KMS-11 (cell line): ENCODE measurements around the gene ABCC2.
"Not testable (repeated sequence)": the region's sequence is repeated elsewhere in the genome, so short reads cannot be mapped to it uniquely, and the experiment has no call there.

Experiments used
- H2AFZ ChIP-seq: fragments of 200-600 bp; sonication (generic); 2 replicates; pipeline ENCODE4 v1.6.1; 2016; ENCODE audit warnings: antibody characterized with exemption, mixed run types, low read depth
- H3K27ac ChIP-seq: fragments of 200-600 bp; sonication (generic); 2 replicates; pipeline ENCODE4 v1.6.1; 2016; ENCODE audit warnings: mild to moderate bottlenecking, mixed run types
- H3K27me3 ChIP-seq: fragments of 200-600 bp; sonication (generic); 2 replicates; pipeline ENCODE4 v1.6.1; 2017; ENCODE audit warnings: mild to moderate bottlenecking, low read depth, mixed run types, moderate library complexity; ENCODE audit not compliant: insufficient read depth
- H3K36me3 ChIP-seq: fragments of 200-600 bp; sonication (generic); 2 replicates; pipeline ENCODE4 v1.6.1; 2017; ENCODE audit warnings: mild to moderate bottlenecking, mixed run types; ENCODE audit not compliant: insufficient read depth
- H3K4me1 ChIP-seq: fragments of 200-600 bp; sonication (generic); 2 replicates; pipeline ENCODE4 v1.6.1; 2016; ENCODE audit warnings: mild to moderate bottlenecking, low read depth, mixed run types; ENCODE audit not compliant: poor library complexity, severe bottlenecking
- H3K4me2 ChIP-seq: fragments of 200-600 bp; sonication (generic); 2 replicates; pipeline ENCODE4 v1.7.0; 2016; ENCODE audit warnings: mild to moderate bottlenecking, mixed run types
- H3K4me3 ChIP-seq: fragments of 200-600 bp; sonication (generic); IDR thresholded peaks from 2 replicates; pipeline ENCODE4 v1.6.1; 2017; ENCODE audit warnings: low read depth, low read length, mixed read lengths; ENCODE audit not compliant: insufficient read depth
- H3K79me2 ChIP-seq: fragments of 200-600 bp; sonication (generic); 2 replicates; pipeline ENCODE4 v1.6.1; 2016; ENCODE audit warnings: low read depth, mixed run types; ENCODE audit not compliant: insufficient read depth
- H3K9ac ChIP-seq: fragments of 200-600 bp; sonication (generic); 2 replicates; pipeline ENCODE4 v1.6.1; 2016; ENCODE audit warnings: mild to moderate bottlenecking, mixed run types
- H4K20me1 ChIP-seq: fragments of 200-600 bp; sonication (generic); 2 replicates; pipeline ENCODE4 v1.6.1; 2016; ENCODE audit warnings: mild to moderate bottlenecking, mixed run types; ENCODE audit not compliant: insufficient read depth
- CTCF ChIP-seq: fragments of 200-600 bp; sonication (generic); conservative IDR thresholded peaks from 2 replicates; pipeline ENCODE4 v1.6.1; 2017; ENCODE audit warnings: low read depth, mild to moderate bottlenecking, antibody characterized with exemption, low read length, moderate library complexity, mixed read lengths

The ABCC2 gene

GRCh38 chr10:99836711-99837110 is 54.3 kb downstream of the ABCC2 start:
- Histone ChIP-seq H3K4me3 (no peak overlapping the region), H3K36me3 (no peaks in the 10 kb centered on the region), H3K27me3 (no peaks in the 10 kb centered on the region), H3K79me2 (no peaks in the 10 kb centered on the region), H3K4me1 (no peaks in the 10 kb centered on the region), H2AFZ (no peak overlapping the region), H4K20me1 (no peaks in the 10 kb centered on the region), H3K27ac (no peak overlapping the region), H3K4me2 (no peak overlapping the region), H3K9ac (no peak overlapping the region)
- TF ChIP-seq CTCF, result no peak

GRCh38 chr10:99840859-99841258 is 58.4 kb downstream of the ABCC2 start:
- H3K4me2 ChIP-seq, H3K27ac ChIP-seq, H3K4me3 ChIP-seq, H3K27me3 ChIP-seq, H3K9ac ChIP-seq, H3K79me2 ChIP-seq, H2AFZ ChIP-seq, H4K20me1 ChIP-seq, H3K4me1 ChIP-seq, H3K36me3 ChIP-seq: not testable (repeated sequence)

GRCh38 chr10:99841746-99842145 is 59.3 kb downstream of the ABCC2 start:
- H3K27me3 ChIP-seq, result no peaks in the 10 kb centered on the region
- H3K9ac ChIP-seq, result no peak overlapping the region
- H3K4me1 ChIP-seq, result no peaks in the 10 kb centered on the region
- no peak overlapping the region for H3K4me3 ChIP-seq
- H3K4me2 ChIP-seq, result no peak overlapping the region
- no peaks in the 10 kb centered on the region for H4K20me1 ChIP-seq
- H3K79me2 ChIP-seq, result no peaks in the 10 kb centered on the region
- H3K27ac ChIP-seq, result no peak overlapping the region
- no peak for TF ChIP-seq CTCF
- H2AFZ ChIP-seq, result no peak overlapping the region
- H3K36me3 ChIP-seq, result no peaks in the 10 kb centered on the region

- Histone ChIP-seq H3K4me2 (no peak overlapping the region), H4K20me1 (no peaks in the 10 kb centered on the region), H3K9ac (no peak overlapping the region), H3K4me1 (no peaks in the 10 kb centered on the region), H2AFZ (no peak overlapping the region), H3K79me2 (no peaks in the 10 kb centered on the region), H3K4me3 (no peak overlapping the region), H3K27me3 (no peaks in the 10 kb centered on the region), H3K36me3 (no peaks in the 10 kb centered on the region), H3K27ac (no peak overlapping the region)
- TF ChIP-seq CTCF, result no peak
These were observed 60.9 kb downstream of the ABCC2 start for GRCh38 chr10:99843310-99843709.

- no peak overlapping the region for H2AFZ ChIP-seq
- TF ChIP-seq CTCF, result no peak
- no peaks in the 10 kb centered on the region for H3K36me3 ChIP-seq
- no peaks in the 10 kb centered on the region for H3K79me2 ChIP-seq
- no peaks in the 10 kb centered on the region for H4K20me1 ChIP-seq
- no peak overlapping the region for H3K27ac ChIP-seq
- H3K27me3 ChIP-seq, result no peaks in the 10 kb centered on the region
- H3K4me1 ChIP-seq, result no peaks in the 10 kb centered on the region
- H3K9ac ChIP-seq, result no peak overlapping the region
- H3K4me3 ChIP-seq, result no peak overlapping the region
- H3K4me2 ChIP-seq, result no peak overlapping the region
These were observed 62.1 kb downstream of the ABCC2 start for GRCh38 chr10:99844433-99844955.
